Gastrocnemius medialis (tissue), 4 donors: Measurements from ENCODE around the gene CEMP1. TPM values are rescaled to one million over a fixed set of nuclear protein-coding genes. Genes with fewer than 3 reads are reported as not detected.
"Not testable (repeated sequence)": the region's sequence is repeated elsewhere in the genome, so short reads cannot be mapped to it uniquely, and the experiment has no call there.

Experiments
- ATAC-seq, 2 donors: fragments of 150-250 bp; one replicate each; pipeline ENCODE4 v1.9.1; 2016
- DNase-seq, 2 donors: peaks; one replicate each; pipeline ENCODE4 v3.0.0-alpha.2; 2019
- H3K27ac ChIP-seq, 4 donors: fragments of 200-600 bp; sonication (generic); 1 replicate in 1 of 4; 2 replicates in 3 of 4; pipeline ENCODE4 v1.5.1; 2016 to 2018; ENCODE audit warnings: mild to moderate bottlenecking in 2 of 4, moderate library complexity in 1 of 4
- H3K27me3 ChIP-seq, 3 donors: fragments of 200-600 bp; sonication (generic) in 2 of 3; 1 replicate in 1 of 3; 2 replicates in 2 of 3; pipeline versions ENCODE4 v1.5.1 to v1.6.0; 2016 to 2019; ENCODE audit warnings: mild to moderate bottlenecking in 1 of 3, moderate library complexity in 1 of 3
- H3K36me3 ChIP-seq, 2 donors: fragments of 200-600 bp; sonication (generic) in 1 of 2; one replicate each; pipeline ENCODE4 v1.5.1; 2017 to 2018
- H3K4me1 ChIP-seq, 2 donors: fragments of 200-600 bp; sonication (generic) in 1 of 2; one replicate each; pipeline ENCODE4 v1.5.1; 2016 to 2017; ENCODE audit warnings: mild to moderate bottlenecking in 2 of 2
- H3K4me3 ChIP-seq, 4 donors: fragments of 200-600 bp; sonication (generic) in 3 of 4; 1 replicate in 1 of 4; 2 replicates in 3 of 4; pipeline ENCODE4 v1.5.1; 2016 to 2019; ENCODE audit warnings: mild to moderate bottlenecking in 2 of 4
- H3K9me3 ChIP-seq, 3 donors: fragments of 200-600 bp; sonication (generic) in 2 of 3; 1 replicate in 1 of 3; 2 replicates in 2 of 3; pipeline ENCODE4 v1.5.1; 2016 to 2019
- CTCF ChIP-seq, 5 experiments: fragments of 450-650 bp in 3 of 5; fragments of 200-600 bp in 2 of 5; sonication (generic) in 2 of 5; IDR thresholded peaks in 4 of 5; conservative IDR thresholded peaks in 1 of 5; 1 replicate in 4 of 5; 2 replicates in 1 of 5; pipeline ENCODE4 v1.5.1; 2016 to 2019; ENCODE audit warnings: antibody characterized with exemption in 5 of 5, mild to moderate bottlenecking in 3 of 5, moderate library complexity in 3 of 5
- POLR2A ChIP-seq, 2 donors: fragments of 450-650 bp; IDR thresholded peaks; one replicate each; pipeline ENCODE4 v1.6.1; 2017; ENCODE audit warnings: antibody characterized with exemption in 2 of 2, mild to moderate bottlenecking in 2 of 2, moderate library complexity in 2 of 2
- in situ Hi-C, 4 donors: fragments of 200-750 bp; cut with MboI; loops; one replicate each; pipeline versions ENCODE4 v1.15.0 to v1.8.0; 2017; ENCODE audit warnings: low sequenced_read_pairs in 4 of 4
- intact Hi-C: fragments of 100-400 bp; cut with DNase I; formaldehyde crosslinking; loops from one replicate; pipeline ENCODE4 v1.15.1; 2023; ENCODE audit warnings: low total_unique reads
- total RNA-seq, 4 donors: library from RNA; depleted of rRNA; stranded (reverse); fragments of >200 nt; gene quantifications; one replicate each; pipeline versions ENCODE4 v1.1.0 to v1.2.3, GENCODE V29; 2016

Gene CEMP1
- not detected for total RNA-seq

- peak within 1 kb of the TSS; percentile 75 to 93 (median 85) for H3K4me3 ChIP-seq
Observed at GRCh38 chr16:2531371-2531695, at the start of gene CEMP1. Gene CEMP1, minus strand, starts transcription at chr16:2531408. Its CDS starts 335 bp downstream, at chr16:2531073.

GRCh38 chr16:2580818-2581217 is 49.6 kb upstream of the CEMP1 start:
- H3K4me3 ChIP-seq, intact Hi-C loops, H3K9me3 ChIP-seq, in situ Hi-C loops, ATAC-seq, H3K27ac ChIP-seq, DNase-seq, H3K27me3 ChIP-seq, H3K36me3 ChIP-seq: not testable (repeated sequence)
- peaks cover 12 to 13% of the 10 kb centered on the region in 2 donors for H3K4me1 ChIP-seq

More at GRCh38 chr16:2531371-2531695, at the start of gene CEMP1:
- in situ Hi-C loops: no loop called here
- peaks cover 0 to 7% of the 10 kb centered on the region in 2 donors for H3K4me1 ChIP-seq
- intact Hi-C loops: loop anchor here (5.0 to 10.0 kb wide), 5 partner anchors 63 to 587 kb away; partner anchors contain the start of genes MSRB1, SRRM2 and ZNF598
- H3K9me3 ChIP-seq: no peaks in the 10 kb centered on the region
- ATAC-seq (peak in 1 of 2 donors; percentile 4), DNase-seq (no peak)
- peaks cover 0 to 25% of the 10 kb centered on the region in 2 donors for H3K36me3 ChIP-seq
- TF ChIP-seq POLR2A (IDR thresholded peaks at IDR 0.05): no peak
- no peak for TF ChIP-seq CTCF (IDR thresholded peaks at IDR 0.05 in 4 of 5, conservative IDR thresholded peaks at IDR 0.05 in 1 of 5)
- no peaks in the 10 kb centered on the region for H3K27me3 ChIP-seq
- peak within 1 kb of the TSS; percentile 95 to 99 (median 98) for H3K27ac ChIP-seq

- H3K36me3 ChIP-seq, H3K9me3 ChIP-seq, in situ Hi-C loops, H3K4me3 ChIP-seq, ATAC-seq, H3K4me1 ChIP-seq, H3K27ac ChIP-seq, DNase-seq, intact Hi-C loops, H3K27me3 ChIP-seq: not testable (repeated sequence)
Observed at GRCh38 chr16:2580143-2580542, 48.9 kb upstream of the CEMP1 start.

GRCh38 chr16:2578905-2579304 is 47.7 kb upstream of the CEMP1 start:
- H3K4me1 ChIP-seq, H3K4me3 ChIP-seq, H3K9me3 ChIP-seq, in situ Hi-C loops, ATAC-seq, H3K27ac ChIP-seq, H3K27me3 ChIP-seq, H3K36me3 ChIP-seq, DNase-seq, intact Hi-C loops: not testable (repeated sequence)

GRCh38 chr16:2577044-2577443 is 45.8 kb upstream of the CEMP1 start:
- H3K4me1 ChIP-seq, H3K27ac ChIP-seq, H3K9me3 ChIP-seq, in situ Hi-C loops, H3K27me3 ChIP-seq, H3K4me3 ChIP-seq, ATAC-seq, intact Hi-C loops, H3K36me3 ChIP-seq, DNase-seq: not testable (repeated sequence)

GRCh38 chr16:2575839-2576238 is 44.6 kb upstream of the CEMP1 start:
- H3K9me3 ChIP-seq, ATAC-seq, H3K27ac ChIP-seq, H3K4me3 ChIP-seq, intact Hi-C loops, H3K4me1 ChIP-seq, H3K27me3 ChIP-seq, H3K36me3 ChIP-seq, DNase-seq, in situ Hi-C loops: not testable (repeated sequence)

- ATAC-seq, DNase-seq, intact Hi-C loops, H3K9me3 ChIP-seq, H3K36me3 ChIP-seq, H3K4me3 ChIP-seq, in situ Hi-C loops, H3K4me1 ChIP-seq, H3K27ac ChIP-seq, H3K27me3 ChIP-seq: not testable (repeated sequence)
Observed at GRCh38 chr16:2572704-2573103, 41.5 kb upstream of the CEMP1 start.

- H3K27me3 ChIP-seq, DNase-seq, H3K9me3 ChIP-seq, in situ Hi-C loops, H3K27ac ChIP-seq, H3K4me3 ChIP-seq, H3K4me1 ChIP-seq, intact Hi-C loops, H3K36me3 ChIP-seq: not testable (repeated sequence)
- peak; percentile 89 to 97 for ATAC-seq
Observed at GRCh38 chr16:2568573-2568972, 37.4 kb upstream of the CEMP1 start.

GRCh38 chr16:2567506-2567905 is 36.3 kb upstream of the CEMP1 start:
- intact Hi-C loops, H3K4me3 ChIP-seq, H3K27ac ChIP-seq, DNase-seq, H3K9me3 ChIP-seq, H3K4me1 ChIP-seq, in situ Hi-C loops, ATAC-seq, H3K27me3 ChIP-seq, H3K36me3 ChIP-seq: not testable (repeated sequence)
